Amniotic epithelial cell (primary cell): Measurements from ENCODE around the gene ZNF653.
A peak's percentile ranks its signal among the peaks of the same experiment; 100 is the strongest.
"Not testable (repeated sequence)": the region's sequence is repeated elsewhere in the genome, so short reads cannot be mapped to it uniquely, and the experiment has no call there.

Experiments used
- DNase-seq: peaks from one replicate; pipeline ENCODE4 v3.0.0-alpha.2; 2010; ENCODE audit warnings: low read depth

ZNF653 gene

GRCh38 chr19:11456659-11457058 lies 49.0 kb downstream of the ZNF653 start:
- no peak for DNase-seq

GRCh38 chr19:11455233-11455554 lies 50.4 kb downstream of the ZNF653 start:
- not testable (repeated sequence) for DNase-seq

GRCh38 chr19:11453468-11454341 lies 51.9 kb downstream of the ZNF653 start:
- no peak for DNase-seq

- DNase-seq, result no peak
Observed at GRCh38 chr19:11452620-11453310, 52.9 kb downstream of the ZNF653 start.

GRCh38 chr19:11451871-11452619 lies 53.6 kb downstream of the ZNF653 start:
- DNase-seq, result no peak

GRCh38 chr19:11451327-11451870 lies 54.2 kb downstream of the ZNF653 start:
- DNase-seq, result no peak

GRCh38 chr19:11450570-11451326 lies 54.9 kb downstream of the ZNF653 start:
- DNase-seq, result no peak

- no peak for DNase-seq
Observed at GRCh38 chr19:11448923-11449554, 56.6 kb downstream of the ZNF653 start.

GRCh38 chr19:11448410-11448809 lies 57.2 kb downstream of the ZNF653 start:
- DNase-seq, result no peak

GRCh38 chr19:11447347-11448262 lies 58.0 kb downstream of the ZNF653 start:
- no peak for DNase-seq

- no peak for DNase-seq
Observed at GRCh38 chr19:11446652-11447301, 58.9 kb downstream of the ZNF653 start.

GRCh38 chr19:11446271-11446651 lies 59.4 kb downstream of the ZNF653 start:
- DNase-seq, result no peak

- DNase-seq, result no peak
Observed at GRCh38 chr19:11445141-11445540, 60.5 kb downstream of the ZNF653 start.

- DNase-seq, result no peak
Observed at GRCh38 chr19:11444059-11444458, 61.6 kb downstream of the ZNF653 start.

GRCh38 chr19:11437955-11438354 lies 67.7 kb downstream of the ZNF653 start:
- no peak for DNase-seq

- peak; percentile 36 for DNase-seq
Observed at GRCh38 chr19:11435833-11436313, 69.8 kb downstream of the ZNF653 start.

GRCh38 chr19:11435057-11435832 lies 70.4 kb downstream of the ZNF653 start, which contains the start of the genes ODAD3 and PRKCSH:
TSS of gene ODAD3 (minus strand) at chr19:11435121. CDS start at chr19:11435016, 105 bp downstream.
TSS of gene PRKCSH (plus strand) at chr19:11435635. CDS start at chr19:11436118, 483 bp downstream.
- peak; percentile 100 for DNase-seq

GRCh38 chr19:11434703-11435056 lies 71.0 kb downstream of the ZNF653 start:
- DNase-seq, result no peak
